Neural crest cell (in vitro differentiated cells): ENCODE results near the gene NDC1. TPM values are rescaled to one million over a fixed set of nuclear protein-coding genes. Genes with fewer than 3 reads are reported as not detected.
A peak's percentile ranks its signal among the peaks of the same experiment; 100 is the strongest.

Experiments used
- DNase-seq: peaks from one replicate; pipeline ENCODE4 v3.0.0; 2021; ENCODE audit warnings: low read depth, mixed read lengths, low spot score
- H3K27ac Mint-ChIP-seq: one replicate; pipeline ENCODE4 v1.8.0; 2021; ENCODE audit warnings: mild to moderate bottlenecking, mixed read lengths; ENCODE audit not compliant: unreplicated experiment
- H3K27me3 Mint-ChIP-seq: 2 replicates; pipeline ENCODE4 v1.8.0; 2021; ENCODE audit warnings: low read depth, mild to moderate bottlenecking, mixed read lengths
- H3K36me3 Mint-ChIP-seq: 2 replicates; pipeline ENCODE4 v1.8.0; 2021; ENCODE audit warnings: low read depth, mild to moderate bottlenecking, mixed read lengths
- H3K4me1 Mint-ChIP-seq: 2 replicates; pipeline ENCODE4 v1.8.0; 2021; ENCODE audit warnings: mixed read lengths
- H3K4me3 Mint-ChIP-seq: one replicate; pipeline ENCODE4 v1.8.0; 2021; ENCODE audit warnings: mild to moderate bottlenecking, mixed read lengths
- H3K9me3 Mint-ChIP-seq: 2 replicates; pipeline ENCODE4 v1.8.0; 2021; ENCODE audit warnings: mixed read lengths
- CTCF ChIP-seq: fragments of 200-600 bp; sonication (generic); conservative IDR thresholded peaks from 2 replicates; pipeline ENCODE4 v1.5.0; 2021; ENCODE audit warnings: antibody characterized with exemption, mild to moderate bottlenecking
- total RNA-seq: library from RNA; stranded (reverse); gene quantifications from 2 replicates; pipeline ENCODE4 v1.2.1, GENCODE V29; 2021

Gene NDC1
- total RNA-seq, 1 donor from 2014 or later, result 47.3 TPM

GRCh38 chr1:53737648-53738204, 100.4 kb downstream of the NDC1 start:
- Mint-ChIP-seq H3K27me3 (peaks cover 91% of the 10 kb centered on the region), H3K4me3 (peak overlapping the region; percentile 58), H3K36me3 (peaks cover 1% of the 10 kb centered on the region), H3K4me1 (no peaks in the 10 kb centered on the region), H3K27ac (no peak overlapping the region), H3K9me3 (peaks cover 2% of the 10 kb centered on the region)
- no peak for TF ChIP-seq CTCF
- DNase-seq, result peak; percentile 10

- no peak overlapping the region for H3K4me3 Mint-ChIP-seq
- no peaks in the 10 kb centered on the region for H3K4me1 Mint-ChIP-seq
- H3K27ac Mint-ChIP-seq, result no peak overlapping the region
- DNase-seq, result no peak
- no peaks in the 10 kb centered on the region for H3K9me3 Mint-ChIP-seq
- no peak for TF ChIP-seq CTCF
- no peaks in the 10 kb centered on the region for H3K36me3 Mint-ChIP-seq
- peaks cover 91% of the 10 kb centered on the region for H3K27me3 Mint-ChIP-seq
These were observed 101.8 kb downstream of the NDC1 start for GRCh38 chr1:53736290-53736689.

- TF ChIP-seq CTCF, result no peak
- Mint-ChIP-seq H3K4me1 (no peaks in the 10 kb centered on the region), H3K36me3 (no peaks in the 10 kb centered on the region), H3K4me3 (no peak overlapping the region), H3K27me3 (peaks cover 87% of the 10 kb centered on the region), H3K27ac (no peak overlapping the region), H3K9me3 (no peaks in the 10 kb centered on the region)
- DNase-seq, result no peak
These were observed 102.4 kb downstream of the NDC1 start for GRCh38 chr1:53735681-53736080.

GRCh38 chr1:53735261-53735660, 102.8 kb downstream of the NDC1 start:
- no peak for TF ChIP-seq CTCF
- Mint-ChIP-seq H3K9me3 (no peaks in the 10 kb centered on the region), H3K4me1 (no peaks in the 10 kb centered on the region), H3K27ac (no peak overlapping the region), H3K27me3 (peaks cover 87% of the 10 kb centered on the region), H3K36me3 (no peaks in the 10 kb centered on the region), H3K4me3 (no peak overlapping the region)
- DNase-seq, result no peak

- no peaks in the 10 kb centered on the region for H3K9me3 Mint-ChIP-seq
- peaks cover 82% of the 10 kb centered on the region for H3K27me3 Mint-ChIP-seq
- H3K27ac Mint-ChIP-seq, result no peak overlapping the region
- H3K4me1 Mint-ChIP-seq, result no peaks in the 10 kb centered on the region
- H3K36me3 Mint-ChIP-seq, result no peaks in the 10 kb centered on the region
- no peak overlapping the region for H3K4me3 Mint-ChIP-seq
- no peak for DNase-seq
- no peak for TF ChIP-seq CTCF
These were observed 103.4 kb downstream of the NDC1 start for GRCh38 chr1:53734650-53735211.
